ENCODE measurements around the gene VPS33B. TPM values are rescaled to one million over a fixed set of nuclear protein-coding genes. Genes with fewer than 3 reads are reported as not detected.

The VPS33B gene
- polyA plus RNA-seq, 2 of the 4 experiments (the other 2 are of a cell fraction), result 11.1 to 17.9 TPM

DNA sequence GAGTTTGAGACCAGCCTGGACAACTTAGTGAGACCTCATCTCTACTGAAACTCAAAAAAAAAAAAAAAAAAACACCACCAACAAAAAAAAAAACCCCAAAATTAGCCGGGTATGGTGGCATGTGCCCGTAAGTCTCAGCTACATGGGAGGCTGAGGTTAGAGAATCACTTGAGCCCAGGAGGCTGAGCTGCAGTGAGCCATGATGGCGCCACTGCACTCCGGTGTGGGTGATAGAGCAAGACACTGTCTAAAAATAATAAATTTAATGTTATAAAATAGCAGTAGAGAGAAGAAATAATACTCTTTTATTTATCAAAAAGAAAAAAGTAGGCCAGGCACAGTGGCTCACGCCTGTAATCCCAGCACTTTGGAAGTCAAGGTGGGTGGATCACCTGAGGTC, 50.3 kb downstream of the VPS33B start:
- WGBS (ENCODE audit: missing lambda C conversion rate), result 78% methylated on average over 5 of the region's 5 CpGs
- POLR2A ChIA-PET, result no interaction called here
- Histone ChIP-seq H3K27ac (no peak overlapping the region), H3K4me3 (no peak overlapping the region), H3K4me1 (no peaks in the 10 kb centered on the region), H3K4me2 (no peak overlapping the region), H3K9me3 (no peaks in the 10 kb centered on the region)
- ATAC-seq (no peak), FAIRE-seq (no peak), DNase-seq (ENCODE audit: low read depth in 1 of 2, low spot score in 1 of 2) (no peak)
- CTCF ChIA-PET, result interaction anchor here (0.7 to 7.6 kb wide), 5 partner anchors 13 to 1126 kb away, joined by 3 to 127 read pairs (median 3); partner anchors contain the start of gene HDDC3
- TF ChIP-seq, protein P1, sequence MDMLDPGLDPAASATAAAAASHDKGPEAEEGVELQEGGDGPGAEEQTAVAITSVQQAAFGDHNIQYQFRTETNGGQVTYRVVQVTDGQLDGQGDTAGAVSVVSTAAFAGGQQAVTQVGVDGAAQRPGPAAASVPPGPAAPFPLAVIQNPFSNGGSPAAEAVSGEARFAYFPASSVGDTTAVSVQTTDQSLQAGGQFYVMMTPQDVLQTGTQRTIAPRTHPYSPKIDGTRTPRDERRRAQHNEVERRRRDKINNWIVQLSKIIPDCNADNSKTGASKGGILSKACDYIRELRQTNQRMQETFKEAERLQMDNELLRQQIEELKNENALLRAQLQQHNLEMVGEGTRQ (IDR thresholded peaks at IDR 0.05), result no peak
- no peak for TF ChIP-seq FOSB (CRISPR knock-in tag; IDR thresholded peaks at IDR 0.05)
- TF ChIP-seq EHMT2 (IDR thresholded peaks at IDR 0.05; ENCODE audit: low read depth), result no peak
- no peak for TF ChIP-seq POLR2AphosphoS2 (conservative IDR thresholded peaks at IDR 0.05; ENCODE audit: low read length)
- TF ChIP-seq, protein P2, sequence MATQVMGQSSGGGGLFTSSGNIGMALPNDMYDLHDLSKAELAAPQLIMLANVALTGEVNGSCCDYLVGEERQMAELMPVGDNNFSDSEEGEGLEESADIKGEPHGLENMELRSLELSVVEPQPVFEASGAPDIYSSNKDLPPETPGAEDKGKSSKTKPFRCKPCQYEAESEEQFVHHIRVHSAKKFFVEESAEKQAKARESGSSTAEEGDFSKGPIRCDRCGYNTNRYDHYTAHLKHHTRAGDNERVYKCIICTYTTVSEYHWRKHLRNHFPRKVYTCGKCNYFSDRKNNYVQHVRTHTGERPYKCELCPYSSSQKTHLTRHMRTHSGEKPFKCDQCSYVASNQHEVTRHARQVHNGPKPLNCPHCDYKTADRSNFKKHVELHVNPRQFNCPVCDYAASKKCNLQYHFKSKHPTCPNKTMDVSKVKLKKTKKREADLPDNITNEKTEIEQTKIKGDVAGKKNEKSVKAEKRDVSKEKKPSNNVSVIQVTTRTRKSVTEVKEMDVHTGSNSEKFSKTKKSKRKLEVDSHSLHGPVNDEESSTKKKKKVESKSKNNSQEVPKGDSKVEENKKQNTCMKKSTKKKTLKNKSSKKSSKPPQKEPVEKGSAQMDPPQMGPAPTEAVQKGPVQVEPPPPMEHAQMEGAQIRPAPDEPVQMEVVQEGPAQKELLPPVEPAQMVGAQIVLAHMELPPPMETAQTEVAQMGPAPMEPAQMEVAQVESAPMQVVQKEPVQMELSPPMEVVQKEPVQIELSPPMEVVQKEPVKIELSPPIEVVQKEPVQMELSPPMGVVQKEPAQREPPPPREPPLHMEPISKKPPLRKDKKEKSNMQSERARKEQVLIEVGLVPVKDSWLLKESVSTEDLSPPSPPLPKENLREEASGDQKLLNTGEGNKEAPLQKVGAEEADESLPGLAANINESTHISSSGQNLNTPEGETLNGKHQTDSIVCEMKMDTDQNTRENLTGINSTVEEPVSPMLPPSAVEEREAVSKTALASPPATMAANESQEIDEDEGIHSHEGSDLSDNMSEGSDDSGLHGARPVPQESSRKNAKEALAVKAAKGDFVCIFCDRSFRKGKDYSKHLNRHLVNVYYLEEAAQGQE (IDR thresholded peaks at IDR 0.05), result no peak
- TF ChIP-seq GATA3 (IDR thresholded peaks at IDR 0.05; ENCODE audit: borderline replicate concordance), result no peak
- no peak for TF ChIP-seq JUNB (IDR thresholded peaks at IDR 0.05)
- no peak for TF ChIP-seq POLR2A (IDR thresholded peaks at IDR 0.05; ENCODE audit: low read length)
- TF ChIP-seq RNF2 (IDR thresholded peaks at IDR 0.05; ENCODE audit: borderline replicate concordance, low read depth), result no peak
- no peak for TF ChIP-seq TFCP2L1 (CRISPR knock-in tag; IDR thresholded peaks at IDR 0.05)
- TF ChIP-seq, protein P3, sequence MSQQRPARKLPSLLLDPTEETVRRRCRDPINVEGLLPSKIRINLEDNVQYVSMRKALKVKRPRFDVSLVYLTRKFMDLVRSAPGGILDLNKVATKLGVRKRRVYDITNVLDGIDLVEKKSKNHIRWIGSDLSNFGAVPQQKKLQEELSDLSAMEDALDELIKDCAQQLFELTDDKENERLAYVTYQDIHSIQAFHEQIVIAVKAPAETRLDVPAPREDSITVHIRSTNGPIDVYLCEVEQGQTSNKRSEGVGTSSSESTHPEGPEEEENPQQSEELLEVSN (IDR thresholded peaks at IDR 0.05; ENCODE audit: borderline replicate concordance, low read depth), result no peak
- TF ChIP-seq NR3C1 (IDR thresholded peaks at IDR 0.05), result no peak

DNA sequence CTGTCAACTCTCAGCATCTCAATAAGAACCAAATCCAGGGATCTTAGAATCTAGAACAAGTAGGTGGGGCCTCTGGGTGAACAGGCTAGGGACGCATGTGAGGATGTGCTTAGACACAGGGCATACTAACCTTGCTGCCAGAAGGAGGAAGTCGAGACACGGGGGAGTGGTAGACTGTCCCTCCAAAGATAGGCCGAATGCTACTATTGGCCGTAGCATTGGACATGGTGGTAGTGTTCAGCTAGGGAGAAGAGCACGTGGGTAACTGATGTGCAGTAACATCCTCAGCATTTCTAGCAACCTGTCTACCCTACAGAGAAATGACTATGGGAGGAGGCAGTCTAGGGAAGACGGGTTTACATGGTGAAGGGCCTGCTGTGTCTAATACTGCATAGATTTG, 52.1 kb downstream of the VPS33B start:
- ChIA-PET POLR2A (no interaction called here), CTCF (interaction anchor here (1.0 to 7.6 kb wide), 4 partner anchors 11 to 86 kb away, joined by 3 to 127 read pairs (median 12); partner anchors contain the start of gene HDDC3)
- FAIRE-seq, result no peak
- Histone ChIP-seq H3K4me3 (no peak overlapping the region), H3K4me2 (no peak overlapping the region), H3K9me3 (no peaks in the 10 kb centered on the region), H3K4me1 (no peaks in the 10 kb centered on the region), H3K27ac (no peak overlapping the region)
- no peak for TF ChIP-seq HDAC2 (IDR thresholded peaks at IDR 0.05)
- no peak for TF ChIP-seq KDM5A (IDR thresholded peaks at IDR 0.05)
- no peak for TF ChIP-seq GATA3 (IDR thresholded peaks at IDR 0.05; ENCODE audit: borderline replicate concordance)
- TF ChIP-seq SMC3 (IDR thresholded peaks at IDR 0.05), result no peak
- no peak for TF ChIP-seq EHMT2 (IDR thresholded peaks at IDR 0.05; ENCODE audit: low read depth)
- ATAC-seq, result no peak
- WGBS (ENCODE audit: missing lambda C conversion rate), result 93% methylated on average over 7 of the region's 7 CpGs
- DNase-seq (ENCODE audit: low read depth in 1 of 2, low spot score in 1 of 2), result no peak

DNA sequence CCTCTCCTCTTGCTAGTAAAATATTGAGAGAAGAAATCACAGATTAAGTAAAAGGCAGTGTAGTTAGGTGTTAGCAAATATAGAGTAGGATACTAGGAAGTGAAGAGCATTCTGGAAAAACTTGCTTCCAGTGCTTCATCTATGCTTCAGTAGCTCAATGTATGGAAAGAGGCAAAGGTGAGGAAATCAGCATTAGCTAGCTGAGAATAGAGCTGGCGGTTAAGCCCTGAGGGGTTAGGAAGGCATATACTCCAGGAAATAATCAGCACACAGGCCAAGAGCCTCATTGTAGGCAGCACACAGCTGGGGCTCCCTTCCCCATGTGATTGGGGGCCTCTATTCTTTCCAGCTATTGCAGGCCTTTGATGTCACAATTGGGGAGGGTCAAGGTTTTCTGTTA, 54.0 kb downstream of the VPS33B start:
- Histone ChIP-seq H3K4me3 (no peak overlapping the region), H3K4me1 (no peaks in the 10 kb centered on the region), H3K27ac (no peak overlapping the region), H3K4me2 (no peak overlapping the region), H3K9me3 (no peaks in the 10 kb centered on the region)
- CTCF ChIA-PET, result interaction anchor here (0.6 to 7.6 kb wide), 7 partner anchors 9 to 846 kb away, joined by 3 to 127 read pairs (median 4); partner anchors contain the start of gene HDDC3
- ATAC-seq (no peak), DNase-seq (ENCODE audit: low read depth in 1 of 2, low spot score in 1 of 2) (no peak), FAIRE-seq (no peak)
- POLR2A ChIA-PET, result no interaction called here
- no peak for TF ChIP-seq MAFK (IDR thresholded peaks at IDR 0.05; ENCODE audit: partially characterized antibody)
- TF ChIP-seq POLR2AphosphoS2 (conservative IDR thresholded peaks at IDR 0.05; ENCODE audit: low read length), result no peak
- TF ChIP-seq RNF2 (IDR thresholded peaks at IDR 0.05; ENCODE audit: borderline replicate concordance, low read depth), result no peak
- TF ChIP-seq ZFP36 (IDR thresholded peaks at IDR 0.05; ENCODE audit: borderline replicate concordance, partially characterized antibody), result no peak
- no peak for TF ChIP-seq RARB (CRISPR knock-in tag; IDR thresholded peaks at IDR 0.05)
- 94% methylated on average over 1 of the region's 1 CpG for WGBS (ENCODE audit: missing lambda C conversion rate)
